ACHN (cell line): ENCODE measurements around the gene NRP1.
A peak's percentile ranks its signal among the peaks of the same experiment; 100 is the strongest.

Source experiments
- DNase-seq: peaks from one replicate; pipeline ENCODE4 v3.0.0-alpha.2; 2015
- in situ Hi-C: cut with HindIII; loops from 2 replicates; pipeline ENCODE4 v1.10.0; 2017; ENCODE audit warnings: low sequenced_read_pairs, low pct_ligation_motif_present, low pct_unique_long_range_greater_than_20kb

Gene NRP1

GRCh38 chr10:33208166-33208565, 126.3 kb downstream of the NRP1 start:
- in situ Hi-C loops: no loop called here

GRCh38 chr10:33204031-33204430, 130.4 kb downstream of the NRP1 start:
- in situ Hi-C loops: no loop called here
- DNase-seq: peak; percentile 33

More at GRCh38 chr10:33208166-33208565, 126.3 kb downstream of the NRP1 start:
- DNase-seq: no peak

GRCh38 chr10:33201971-33202370, 132.5 kb downstream of the NRP1 start:
- DNase-seq: no peak
- in situ Hi-C loops: no loop called here

GRCh38 chr10:33201056-33201780, 133.2 kb downstream of the NRP1 start:
- DNase-seq: no peak
- in situ Hi-C loops: no loop called here

GRCh38 chr10:33199731-33200232, 134.7 kb downstream of the NRP1 start:
- peak; percentile 29 for DNase-seq
- in situ Hi-C loops: no loop called here

GRCh38 chr10:33198610-33199009, 135.9 kb downstream of the NRP1 start:
- in situ Hi-C loops: no loop called here
- DNase-seq: no peak

- in situ Hi-C loops: no loop called here
- DNase-seq: peak; percentile 92
Measured at GRCh38 chr10:33196710-33197491, 137.6 kb downstream of the NRP1 start.

- in situ Hi-C loops: no loop called here
- no peak for DNase-seq
Measured at GRCh38 chr10:33196377-33196706, 138.1 kb downstream of the NRP1 start.

- no peak for DNase-seq
- in situ Hi-C loops: no loop called here
Measured at GRCh38 chr10:33195608-33196376, 138.7 kb downstream of the NRP1 start.

GRCh38 chr10:33193701-33194521, 140.6 kb downstream of the NRP1 start:
- DNase-seq: peak; percentile 34
- in situ Hi-C loops: no loop called here

GRCh38 chr10:33193057-33193700, 141.3 kb downstream of the NRP1 start:
- peak; percentile 85 for DNase-seq
- in situ Hi-C loops: no loop called here

- in situ Hi-C loops: no loop called here
Measured at GRCh38 chr10:33192190-33192589, 142.3 kb downstream of the NRP1 start.

GRCh38 chr10:33190406-33190805, 144.1 kb downstream of the NRP1 start:
- DNase-seq: no peak
- in situ Hi-C loops: no loop called here

More at GRCh38 chr10:33192190-33192589, 142.3 kb downstream of the NRP1 start:
- no peak for DNase-seq

GRCh38 chr10:33189808-33190207, 144.7 kb downstream of the NRP1 start:
- in situ Hi-C loops: no loop called here
- DNase-seq: no peak

- in situ Hi-C loops: no loop called here
- DNase-seq: peak; percentile 44
Measured at GRCh38 chr10:33189363-33189762, 145.1 kb downstream of the NRP1 start.

GRCh38 chr10:33187427-33187999, 147.0 kb downstream of the NRP1 start:
- no peak for DNase-seq
- in situ Hi-C loops: no loop called here

- in situ Hi-C loops: no loop called here
- no peak for DNase-seq
Measured at GRCh38 chr10:33186150-33186549, 148.3 kb downstream of the NRP1 start.

GRCh38 chr10:33183655-33184054, 150.8 kb downstream of the NRP1 start:
- in situ Hi-C loops: no loop called here
- DNase-seq: no peak
